Choroid plexus epithelial cell (primary cell): ENCODE measurements around the gene POGZ.

ENCODE experiments used
- DNase-seq: peaks from one replicate; pipeline ENCODE4 v3.0.0-alpha.2; 2010; ENCODE audit warnings: low read depth
- H3K4me3 ChIP-seq: 2 replicates; pipeline ENCODE4 v1.5.1; 2011; ENCODE audit warnings: low read depth, mild to moderate bottlenecking, control low read depth, low read length, moderate library complexity
- CTCF ChIP-seq: conservative IDR thresholded peaks from 2 replicates; pipeline ENCODE4 v1.5.1; 2011; ENCODE audit warnings: low read depth, mild to moderate bottlenecking, control low read depth, inconsistent platforms, low read length, moderate library complexity

POGZ gene

GRCh38 chr1:151492120-151492519 is 32.8 kb upstream of the POGZ start:
- no peak for DNase-seq
- no peak overlapping the region for H3K4me3 ChIP-seq
- TF ChIP-seq CTCF, result no peak

- no peak for DNase-seq
- TF ChIP-seq CTCF, result no peak
- H3K4me3 ChIP-seq, result no peak overlapping the region
These were observed 32.3 kb upstream of the POGZ start for GRCh38 chr1:151491641-151492040.

- no peak for DNase-seq
- no peak for TF ChIP-seq CTCF
- no peak overlapping the region for H3K4me3 ChIP-seq
These were observed 27.3 kb upstream of the POGZ start for GRCh38 chr1:151486557-151486956.

- H3K4me3 ChIP-seq, result no peak overlapping the region
- peak; percentile 9 for TF ChIP-seq CTCF
- DNase-seq, result peak; percentile 23
These were observed 26.5 kb upstream of the POGZ start for GRCh38 chr1:151485685-151486255.

GRCh38 chr1:151482017-151482416 is 22.7 kb upstream of the POGZ start:
- TF ChIP-seq CTCF, result no peak
- DNase-seq, result no peak
- no peak overlapping the region for H3K4me3 ChIP-seq

- H3K4me3 ChIP-seq, result no peak overlapping the region
- no peak for DNase-seq
- no peak for TF ChIP-seq CTCF
These were observed 20.2 kb upstream of the POGZ start for GRCh38 chr1:151479462-151479861.

- TF ChIP-seq CTCF, result no peak
- peak; percentile 42 for DNase-seq
These were observed 19.6 kb upstream of the POGZ start for GRCh38 chr1:151478923-151479322.

More at GRCh38 chr1:151478923-151479322, 19.6 kb upstream of the POGZ start:
- no peak overlapping the region for H3K4me3 ChIP-seq
